ENCODE measurements around the gene KCNE1.
"Not testable (repeated sequence)": the region's sequence is repeated elsewhere in the genome, so short reads cannot be mapped to it uniquely, and the experiment has no call there.

KCNE1 gene

GRCh38 chr21:34400522-34400921 lies 111.5 kb downstream of the KCNE1 start:
- H3K27ac ChIP-seq = not testable (repeated sequence)

Data from 22Rv1 (cell line).